Suprapubic skin (tissue), 4 donors: ENCODE measurements around the gene EFTUD2. TPM values are rescaled to one million over a fixed set of nuclear protein-coding genes. Genes with fewer than 3 reads are reported as not detected.

Experiments used
- DNase-seq, 2 donors: peaks; one replicate each; pipeline ENCODE4 v3.0.0-alpha.2; 2019; ENCODE audit warnings: low spot score in 2 of 2
- H3K27ac ChIP-seq: fragments of 200-600 bp; sonication (generic); one replicate; pipeline ENCODE4 v1.5.1; 2019
- H3K27me3 ChIP-seq: fragments of 200-600 bp; sonication (generic); one replicate; pipeline ENCODE4 v1.5.1; 2019
- H3K36me3 ChIP-seq: fragments of 200-600 bp; sonication (generic); one replicate; pipeline ENCODE4 v1.5.1; 2019
- H3K4me1 ChIP-seq: fragments of 200-600 bp; sonication (generic); one replicate; pipeline ENCODE4 v1.5.1; 2019
- H3K4me3 ChIP-seq: fragments of 200-600 bp; sonication (generic); one replicate; pipeline ENCODE4 v1.5.1; 2019; ENCODE audit warnings: mild to moderate bottlenecking
- H3K9me3 ChIP-seq: fragments of 200-600 bp; sonication (generic); one replicate; pipeline ENCODE4 v1.5.1; 2019
- CTCF ChIP-seq, 2 donors: fragments of 200-600 bp in 1 of 2; fragments of 450-650 bp in 1 of 2; sonication (generic) in 1 of 2; IDR thresholded peaks; one replicate each; pipeline ENCODE4 v1.5.1; 2016 to 2019; ENCODE audit warnings: antibody characterized with exemption in 2 of 2, mild to moderate bottlenecking in 1 of 2, moderate library complexity in 1 of 2
- EP300 ChIP-seq: sonication (generic); formaldehyde crosslinking; IDR thresholded peaks from one replicate; pipeline ENCODE4 v1.6.1; 2017; ENCODE audit warnings: antibody characterized with exemption
- POLR2A ChIP-seq, 2 donors: fragments of 450-650 bp; IDR thresholded peaks; one replicate each; pipeline ENCODE4 v1.6.1; 2017; ENCODE audit warnings: antibody characterized with exemption in 2 of 2, mild to moderate bottlenecking in 2 of 2, moderate library complexity in 2 of 2
- POLR2AphosphoS5 ChIP-seq, 3 donors: sonication (generic); formaldehyde crosslinking; IDR thresholded peaks; one replicate each; pipeline ENCODE4 v1.6.1; 2017; ENCODE audit warnings: antibody characterized with exemption in 3 of 3
- WGBS: methylation state at CpG from one replicate; pipeline ENCODE4 v1.1.5; 2018; 5-methylcytosine and 5-hydroxymethylcytosine counted together
- total RNA-seq, 4 donors: library from RNA; depleted of rRNA; stranded (reverse); fragments of >200 nt; gene quantifications; one replicate each; pipeline ENCODE4 v1.1.0, GENCODE V29; 2016

The EFTUD2 gene
- total RNA-seq, 4 donors from 2014 or later = 46.6 to 114 (median 94.7) TPM

- Histone ChIP-seq H3K4me3 (no peak overlapping the region), H3K9me3 (no peaks in the 10 kb centered on the region), H3K4me1 (no peaks in the 10 kb centered on the region), H3K36me3 (peaks cover 92% of the 10 kb centered on the region), H3K27me3 (no peaks in the 10 kb centered on the region), H3K27ac (no peak overlapping the region)
- TF ChIP-seq POLR2A (IDR thresholded peaks at IDR 0.05) (no peak), CTCF (IDR thresholded peaks at IDR 0.05) (no peak), POLR2AphosphoS5 (IDR thresholded peaks at IDR 0.05) (no peak), EP300 (no peak)
- 91% methylated on average over 6 of the region's 6 CpGs for WGBS
- DNase-seq = no peak
These were observed 33.3 kb downstream of the EFTUD2 start for GRCh38 chr17:44865931-44866330.

DNA sequence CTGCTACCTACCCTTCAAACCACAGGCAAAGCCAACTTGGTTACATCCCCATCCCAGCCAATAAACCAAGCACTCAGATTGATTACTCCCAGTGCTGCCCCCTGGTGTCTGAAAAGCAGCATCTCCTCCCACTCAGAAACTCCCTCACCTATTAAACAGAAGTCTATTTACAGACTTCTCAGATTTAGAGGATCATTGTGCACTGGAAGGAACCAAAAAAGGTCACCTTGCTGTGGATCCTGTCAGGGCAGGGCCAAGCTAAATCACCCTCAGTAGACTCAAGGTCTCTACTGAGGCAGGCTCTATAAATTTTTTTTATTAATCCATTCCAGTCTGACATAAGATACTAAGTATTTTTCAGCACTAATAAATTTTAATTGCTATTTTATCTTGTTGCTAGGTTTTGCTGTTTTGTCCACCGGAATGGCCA, 34.0 kb downstream of the EFTUD2 start:
- Histone ChIP-seq H3K36me3 (peaks cover 92% of the 10 kb centered on the region), H3K9me3 (no peaks in the 10 kb centered on the region), H3K4me1 (no peaks in the 10 kb centered on the region), H3K27ac (no peak overlapping the region), H3K27me3 (no peaks in the 10 kb centered on the region), H3K4me3 (no peak overlapping the region)
- WGBS = 55% methylated on average over 1 of the region's 1 CpG
- TF ChIP-seq CTCF (IDR thresholded peaks at IDR 0.05) (peak; percentile 70 to 79), POLR2A (IDR thresholded peaks at IDR 0.05) (no peak), POLR2AphosphoS5 (IDR thresholded peaks at IDR 0.05) (no peak), EP300 (no peak)
- DNase-seq = no peak

GRCh38 chr17:44864831-44865230, 34.4 kb downstream of the EFTUD2 start:
- no peak for TF ChIP-seq POLR2A (IDR thresholded peaks at IDR 0.05)
- no peak for TF ChIP-seq EP300
- TF ChIP-seq POLR2AphosphoS5 (IDR thresholded peaks at IDR 0.05) = no peak
- no peak for TF ChIP-seq CTCF (IDR thresholded peaks at IDR 0.05)
- no peak overlapping the region for H3K27ac ChIP-seq
- no peak overlapping the region for H3K4me3 ChIP-seq
- H3K27me3 ChIP-seq = no peaks in the 10 kb centered on the region
- peaks cover 92% of the 10 kb centered on the region for H3K36me3 ChIP-seq
- 70% methylated on average over 10 of the region's 10 CpGs for WGBS
- no peak for DNase-seq
- no peaks in the 10 kb centered on the region for H3K4me1 ChIP-seq
- H3K9me3 ChIP-seq = no peaks in the 10 kb centered on the region

- no peak for TF ChIP-seq EP300
- no peak for TF ChIP-seq CTCF (IDR thresholded peaks at IDR 0.05)
- no peak for TF ChIP-seq POLR2A (IDR thresholded peaks at IDR 0.05)
- H3K27me3 ChIP-seq = no peaks in the 10 kb centered on the region
- H3K4me1 ChIP-seq = no peaks in the 10 kb centered on the region
- DNase-seq = no peak
- H3K4me3 ChIP-seq = no peak overlapping the region
- H3K9me3 ChIP-seq = no peaks in the 10 kb centered on the region
- no peak overlapping the region for H3K27ac ChIP-seq
- peaks cover 92% of the 10 kb centered on the region for H3K36me3 ChIP-seq
- 88% methylated on average over 11 of the region's 12 CpGs for WGBS
These were observed 36.0 kb downstream of the EFTUD2 start for GRCh38 chr17:44863061-44863918.

GRCh38 chr17:44862278-44862914, 36.8 kb downstream of the EFTUD2 start:
- no peak for DNase-seq
- H3K9me3 ChIP-seq = no peaks in the 10 kb centered on the region
- peaks cover 91% of the 10 kb centered on the region for H3K36me3 ChIP-seq
- TF ChIP-seq POLR2AphosphoS5 (IDR thresholded peaks at IDR 0.05) = no peak
- no peak for TF ChIP-seq POLR2A (IDR thresholded peaks at IDR 0.05)
- no peak for TF ChIP-seq CTCF (IDR thresholded peaks at IDR 0.05)
- no peak for TF ChIP-seq EP300
- H3K4me1 ChIP-seq = no peaks in the 10 kb centered on the region
- no peaks in the 10 kb centered on the region for H3K27me3 ChIP-seq
- no peak overlapping the region for H3K4me3 ChIP-seq
- WGBS = 89% methylated on average over 9 of the region's 9 CpGs
- no peak overlapping the region for H3K27ac ChIP-seq
